Kidney (tissue), 14 donors: ENCODE data around the gene ASAP2. TPM values are rescaled to one million over a fixed set of nuclear protein-coding genes. Genes with fewer than 3 reads are reported as not detected.
"Not testable (repeated sequence)": the region's sequence is repeated elsewhere in the genome, so short reads cannot be mapped to it uniquely, and the experiment has no call there.

Source experiments
- DNase-seq, 5 donors: peaks; one replicate each; pipeline ENCODE4 v3.0.0-alpha.2; 2013 to 2020
- FAIRE-seq: peaks from 2 replicates; lab custom pipeline; 2012; peaks lifted over from hg19 to GRCh38; lab: Jason Lieb, UNC
- H3K27ac ChIP-seq, 2 donors: one replicate each; pipeline ENCODE4 v1.7.0; 2013; ENCODE audit warnings: low read depth in 2 of 2, low read length in 2 of 2, inconsistent platforms in 1 of 2
- H3K27me3 ChIP-seq: one replicate; pipeline ENCODE4 v1.7.1; 2013; ENCODE audit warnings: low read length, inconsistent platforms; ENCODE audit not compliant: control insufficient read depth, insufficient read depth
- H3K36me3 ChIP-seq, 3 donors: one replicate each; pipeline versions ENCODE4 v1.7.0 to v1.7.1; 2013; ENCODE audit warnings: low read length in 3 of 3, control low read depth in 1 of 3, inconsistent platforms in 1 of 3; ENCODE audit not compliant: insufficient read depth in 3 of 3, control insufficient read depth in 2 of 3
- H3K4me1 ChIP-seq, 3 donors: one replicate each; pipeline versions ENCODE4 v1.7.0 to v1.7.1; 2013; ENCODE audit warnings: low read length in 3 of 3, inconsistent platforms in 1 of 3, low read depth in 1 of 3; ENCODE audit not compliant: control insufficient read depth in 2 of 3, insufficient read depth in 2 of 3
- H3K4me3 ChIP-seq, 3 donors: one replicate each; pipeline versions ENCODE4 v1.7.0 to v1.8.1; 2013; ENCODE audit warnings: low read length in 3 of 3, control low read depth in 1 of 3, inconsistent platforms in 1 of 3
- H3K9ac ChIP-seq, 3 donors: one replicate each; pipeline versions ENCODE4 v1.7.0 to v1.7.1; 2013; ENCODE audit warnings: low read length in 3 of 3, control low read depth in 1 of 3, inconsistent platforms in 1 of 3
- H3K9me3 ChIP-seq, 3 donors: one replicate each; pipeline versions ENCODE4 v1.7.0 to v1.7.1; 2013; ENCODE audit warnings: low read length in 3 of 3, control low read depth in 1 of 3, inconsistent platforms in 1 of 3; ENCODE audit not compliant: control insufficient read depth in 2 of 3, insufficient read depth in 1 of 3
- intact Hi-C: fragments of 100-400 bp; cut with DNase I; formaldehyde crosslinking; loops from one replicate; pipeline ENCODE4 v1.11.1; 2022
- polyA plus RNA-seq: library from polyadenylated mRNA; stranded (reverse); fragments of 350-450 nt; fragmentation: Illumina TruSeq; extraction: RNeasy Lipid Tissue Mini Kit (QIAGEN cat#74804); gene quantifications from one replicate; pipeline ENCODE4 v1.2.3, GENCODE V29; 2014; ENCODE audit warnings: low read depth, low replicate concordance; ENCODE audit not compliant: insufficient read depth
- total RNA-seq: library from RNA; stranded (reverse); fragmentation: NEBNext Ultra II Directional; extraction: Animal tissue kit (Norgen Biotek cat#: 25700); gene quantifications from one replicate; pipeline ENCODE4 v1.2.1, GENCODE V29; 2021
- TF ChIP-seq, protein P1 (sequence below): IDR thresholded peaks from 3 replicates; pipeline ENCODE4 v1.5.1; 2012; ENCODE audit warnings: mild to moderate bottlenecking, moderate library complexity, borderline replicate concordance; ENCODE audit not compliant: insufficient read depth; ENCODE audit errors: extremely low read depth
- donor health status: control.
- donor health status: control.
- donor health status: control.
- donor health status: control.
- donor health status: control.
- donor health status: DM: yes; HTN: yes; CAD: no.
- donor health status: Normal renal cell carcinoma (clear cell type).

ASAP2 gene
- total and polyA plus RNA-seq, 2 donors from 2014 or later: 26.2 to 54.8 TPM

- peaks cover 0 to 42% (median 40%) of the 10 kb centered on the region in 3 donors for H3K4me1 ChIP-seq
- no peaks in the 10 kb centered on the region for H3K36me3 ChIP-seq
- intact Hi-C loops: no loop called here
- no peak overlapping the region for H3K9ac ChIP-seq
- H3K27me3 ChIP-seq: no peaks in the 10 kb centered on the region
- no peaks in the 10 kb centered on the region for H3K9me3 ChIP-seq
- no peak overlapping the region for H3K27ac ChIP-seq
- FAIRE-seq (no peak), DNase-seq (no peak)
- H3K4me3 ChIP-seq: no peak overlapping the region
- TF ChIP-seq, protein P1, sequence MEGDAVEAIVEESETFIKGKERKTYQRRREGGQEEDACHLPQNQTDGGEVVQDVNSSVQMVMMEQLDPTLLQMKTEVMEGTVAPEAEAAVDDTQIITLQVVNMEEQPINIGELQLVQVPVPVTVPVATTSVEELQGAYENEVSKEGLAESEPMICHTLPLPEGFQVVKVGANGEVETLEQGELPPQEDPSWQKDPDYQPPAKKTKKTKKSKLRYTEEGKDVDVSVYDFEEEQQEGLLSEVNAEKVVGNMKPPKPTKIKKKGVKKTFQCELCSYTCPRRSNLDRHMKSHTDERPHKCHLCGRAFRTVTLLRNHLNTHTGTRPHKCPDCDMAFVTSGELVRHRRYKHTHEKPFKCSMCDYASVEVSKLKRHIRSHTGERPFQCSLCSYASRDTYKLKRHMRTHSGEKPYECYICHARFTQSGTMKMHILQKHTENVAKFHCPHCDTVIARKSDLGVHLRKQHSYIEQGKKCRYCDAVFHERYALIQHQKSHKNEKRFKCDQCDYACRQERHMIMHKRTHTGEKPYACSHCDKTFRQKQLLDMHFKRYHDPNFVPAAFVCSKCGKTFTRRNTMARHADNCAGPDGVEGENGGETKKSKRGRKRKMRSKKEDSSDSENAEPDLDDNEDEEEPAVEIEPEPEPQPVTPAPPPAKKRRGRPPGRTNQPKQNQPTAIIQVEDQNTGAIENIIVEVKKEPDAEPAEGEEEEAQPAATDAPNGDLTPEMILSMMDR: no peak
These were observed 8.3 kb downstream of the ASAP2 start for GRCh38 chr2:9214873-9215272.

GRCh38 chr2:9215680-9216079 is 9.1 kb downstream of the ASAP2 start:
- Histone ChIP-seq H3K9ac (no peak overlapping the region), H3K27me3 (no peaks in the 10 kb centered on the region), H3K9me3 (no peaks in the 10 kb centered on the region), H3K4me1 (peaks cover 0 to 42% (median 37%) of the 10 kb centered on the region in 3 donors), H3K36me3 (no peaks in the 10 kb centered on the region), H3K4me3 (no peak overlapping the region), H3K27ac (no peak overlapping the region)
- DNase-seq (no peak), FAIRE-seq (no peak)
- TF ChIP-seq, protein P1: no peak
- intact Hi-C loops: no loop called here

GRCh38 chr2:9216143-9216542 is 9.5 kb downstream of the ASAP2 start:
- H3K9ac ChIP-seq, H3K27ac ChIP-seq, H3K27me3 ChIP-seq, H3K9me3 ChIP-seq, H3K4me3 ChIP-seq, intact Hi-C loops, DNase-seq, H3K36me3 ChIP-seq, FAIRE-seq: not testable (repeated sequence)
- H3K4me1 ChIP-seq: peaks cover 0 to 42% (median 37%) of the 10 kb centered on the region in 3 donors

DNA sequence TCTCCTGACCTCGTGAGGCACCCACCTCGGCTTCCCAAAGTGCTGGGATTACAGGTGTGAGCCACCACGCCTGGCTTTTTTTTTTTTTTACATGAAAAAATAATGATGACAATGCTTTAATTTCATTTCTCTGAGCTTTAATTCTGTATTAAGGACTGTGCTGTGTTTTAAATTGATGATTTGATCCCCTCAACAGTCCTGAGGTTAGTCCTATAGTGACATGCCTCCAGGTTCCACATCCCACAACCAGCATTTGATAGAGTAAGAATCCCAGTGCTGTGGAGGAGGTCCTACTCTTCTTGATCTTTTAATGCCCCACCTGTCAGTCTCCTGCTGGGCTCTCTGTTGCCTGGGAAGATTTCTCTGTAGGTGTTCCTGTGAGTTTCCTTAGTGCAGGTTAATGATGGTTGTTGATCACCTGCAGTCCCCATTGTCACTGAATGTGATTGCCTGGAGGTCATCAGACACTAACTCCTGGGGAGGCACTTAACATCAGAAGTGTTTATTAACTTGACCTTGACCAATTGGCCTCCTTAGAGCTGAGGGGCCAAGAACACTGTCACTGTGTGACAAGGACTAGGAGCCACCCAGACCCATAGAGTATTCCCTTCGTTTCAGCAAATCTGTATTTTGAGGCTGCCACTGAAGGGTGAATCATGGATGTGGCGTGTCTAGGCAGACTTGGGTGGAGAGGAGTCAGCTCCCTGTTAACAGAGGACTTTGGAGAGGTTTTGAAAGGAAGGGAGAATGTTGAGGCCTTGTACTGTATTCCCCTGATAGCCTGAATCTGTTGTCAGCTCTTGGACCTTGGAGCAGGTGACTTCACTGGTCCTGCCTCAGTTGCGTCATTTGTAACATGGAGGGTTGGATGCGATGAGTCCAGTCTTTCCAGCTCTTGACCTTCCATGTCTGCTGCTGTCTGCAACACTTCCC is 11.5 kb downstream of the ASAP2 start:
- Histone ChIP-seq H3K9me3 (no peaks in the 10 kb centered on the region), H3K36me3 (no peaks in the 10 kb centered on the region), H3K27me3 (no peaks in the 10 kb centered on the region), H3K4me1 (peaks cover 0 to 27% (median 23%) of the 10 kb centered on the region in 3 donors), H3K27ac (peak overlapping the region in 1 of 2 donors; percentile 28), H3K9ac (no peak overlapping the region), H3K4me3 (no peak overlapping the region)
- FAIRE-seq (no peak), DNase-seq (no peak)
- TF ChIP-seq, protein P1: no peak
- intact Hi-C loops: no loop called here
